Astrocyte (in vitro differentiated cells and primary cell): ENCODE data around the gene ZNF414.

Source experiments
- EZH2 ChIP-seq: IDR thresholded peaks from 2 replicates; pipeline ENCODE4 v1.6.1; 2012; ENCODE audit warnings: mild to moderate bottlenecking, low read length, inconsistent platforms; ENCODE audit not compliant: insufficient read depth
- TF ChIP-seq, protein P1 (sequence below): IDR thresholded peaks from 2 replicates; pipeline ENCODE4 v1.5.1; 2011; ENCODE audit warnings: low read depth, mild to moderate bottlenecking, inconsistent platforms, low read length, moderate library complexity; ENCODE audit not compliant: insufficient read depth

DNA sequence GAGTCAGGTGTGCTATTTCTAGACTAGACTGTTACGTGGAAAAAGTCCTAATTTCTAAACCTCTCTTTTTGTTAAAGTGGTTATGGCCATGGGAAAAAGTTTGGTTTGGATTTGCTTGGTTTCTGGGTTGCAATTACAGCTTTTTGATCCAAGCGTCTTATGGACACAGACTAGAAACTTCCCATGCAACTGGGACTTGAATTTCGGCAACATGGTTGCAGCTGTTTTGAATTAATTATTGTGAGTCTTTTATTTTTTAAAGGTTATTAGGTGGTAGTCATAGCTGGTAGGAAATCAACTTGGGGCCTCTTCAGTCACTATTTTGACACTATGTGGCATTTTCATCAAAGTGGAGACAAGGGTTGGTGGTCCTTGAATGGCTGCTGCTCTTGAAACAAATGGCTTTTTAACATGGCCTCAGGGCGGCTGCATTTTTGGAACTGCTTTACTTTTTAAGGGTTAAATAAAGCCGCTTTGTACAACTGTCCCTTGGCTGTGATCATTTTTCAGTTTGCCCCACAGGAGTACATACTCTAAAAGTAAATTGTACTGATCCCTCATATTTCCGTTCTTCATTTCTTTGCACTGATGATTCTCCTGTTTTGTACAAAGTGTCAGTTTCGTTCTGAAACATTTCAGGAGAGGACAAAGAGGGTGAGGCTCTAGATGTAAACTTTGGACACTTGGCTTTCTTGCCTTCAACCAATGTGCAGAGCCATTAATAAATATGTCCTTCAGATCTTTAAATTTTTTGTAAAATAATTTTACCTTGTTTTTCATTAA is 53.3 kb downstream of the ZNF414 start:
- TF ChIP-seq, protein P1, sequence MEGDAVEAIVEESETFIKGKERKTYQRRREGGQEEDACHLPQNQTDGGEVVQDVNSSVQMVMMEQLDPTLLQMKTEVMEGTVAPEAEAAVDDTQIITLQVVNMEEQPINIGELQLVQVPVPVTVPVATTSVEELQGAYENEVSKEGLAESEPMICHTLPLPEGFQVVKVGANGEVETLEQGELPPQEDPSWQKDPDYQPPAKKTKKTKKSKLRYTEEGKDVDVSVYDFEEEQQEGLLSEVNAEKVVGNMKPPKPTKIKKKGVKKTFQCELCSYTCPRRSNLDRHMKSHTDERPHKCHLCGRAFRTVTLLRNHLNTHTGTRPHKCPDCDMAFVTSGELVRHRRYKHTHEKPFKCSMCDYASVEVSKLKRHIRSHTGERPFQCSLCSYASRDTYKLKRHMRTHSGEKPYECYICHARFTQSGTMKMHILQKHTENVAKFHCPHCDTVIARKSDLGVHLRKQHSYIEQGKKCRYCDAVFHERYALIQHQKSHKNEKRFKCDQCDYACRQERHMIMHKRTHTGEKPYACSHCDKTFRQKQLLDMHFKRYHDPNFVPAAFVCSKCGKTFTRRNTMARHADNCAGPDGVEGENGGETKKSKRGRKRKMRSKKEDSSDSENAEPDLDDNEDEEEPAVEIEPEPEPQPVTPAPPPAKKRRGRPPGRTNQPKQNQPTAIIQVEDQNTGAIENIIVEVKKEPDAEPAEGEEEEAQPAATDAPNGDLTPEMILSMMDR = no peak
- no peak for TF ChIP-seq EZH2
